SIG-M5 treated with dmso at 0.1 percent for 504 hours (cell line): ENCODE results near the gene NUP98.
A peak's percentile ranks its signal among the peaks of the same experiment; 100 is the strongest.

ENCODE experiments used
- DNase-seq: peaks from one replicate; lab custom pipeline; 2025; ENCODE audit not compliant: unreplicated experiment; lab: John Stamatoyannopoulos, UW

Gene NUP98

DNA sequence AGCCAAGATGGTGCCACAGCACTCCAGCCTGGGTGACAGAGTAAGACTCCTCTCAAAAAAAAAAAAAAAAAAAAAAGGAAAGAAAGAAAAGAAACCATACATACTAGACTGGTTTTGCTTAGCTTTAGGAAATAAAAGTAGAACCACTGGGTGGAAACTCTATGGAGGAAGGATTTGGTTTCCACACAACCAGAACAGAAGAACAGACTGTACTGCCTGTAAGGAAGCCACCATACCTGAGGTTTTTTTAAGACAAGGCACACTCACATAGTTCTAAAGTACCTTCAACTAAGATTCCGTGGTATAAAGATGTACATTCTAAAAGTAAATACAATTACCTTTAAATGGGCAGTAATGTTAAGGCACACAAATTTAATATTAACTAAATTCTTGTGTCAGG, 58.6 kb downstream of the NUP98 start:
- no peak for DNase-seq

GRCh38 chr11:3738241-3738640, 59.1 kb downstream of the NUP98 start:
- DNase-seq: no peak

DNA sequence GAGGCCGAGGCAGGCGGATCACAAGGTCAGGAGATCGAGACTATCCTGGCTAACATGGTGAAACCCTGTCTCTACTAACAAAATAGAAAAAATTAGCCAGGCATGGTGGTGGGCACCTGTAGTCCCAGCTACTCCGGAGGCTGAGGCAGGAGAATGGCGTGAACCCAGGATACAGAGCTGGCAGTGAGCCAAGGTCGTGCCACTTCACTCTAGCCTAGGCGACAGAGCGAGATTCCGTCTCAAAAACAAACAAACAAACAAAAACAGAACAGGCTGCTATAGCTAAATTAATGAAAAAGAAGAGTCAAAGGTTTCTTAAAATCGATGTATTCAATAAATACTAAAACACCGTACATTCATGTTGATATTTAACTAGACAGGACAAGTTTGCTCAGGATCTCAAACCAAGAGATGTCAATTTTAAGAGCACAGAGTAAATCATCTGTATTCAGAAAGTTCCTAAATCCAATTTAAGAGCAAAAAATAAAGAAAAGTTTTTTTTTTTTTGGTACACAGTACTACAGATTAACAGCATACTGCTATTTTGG, 59.9 kb downstream of the NUP98 start:
- no peak for DNase-seq

GRCh38 chr11:3736816-3737215, 60.5 kb downstream of the NUP98 start:
- DNase-seq: no peak

GRCh38 chr11:3735827-3736226, 61.5 kb downstream of the NUP98 start:
- no peak for DNase-seq

GRCh38 chr11:3732671-3733436, 64.5 kb downstream of the NUP98 start:
- DNase-seq: no peak

- DNase-seq: peak; percentile 77
These were observed 74.2 kb downstream of the NUP98 start for GRCh38 chr11:3723014-3723708.

DNA sequence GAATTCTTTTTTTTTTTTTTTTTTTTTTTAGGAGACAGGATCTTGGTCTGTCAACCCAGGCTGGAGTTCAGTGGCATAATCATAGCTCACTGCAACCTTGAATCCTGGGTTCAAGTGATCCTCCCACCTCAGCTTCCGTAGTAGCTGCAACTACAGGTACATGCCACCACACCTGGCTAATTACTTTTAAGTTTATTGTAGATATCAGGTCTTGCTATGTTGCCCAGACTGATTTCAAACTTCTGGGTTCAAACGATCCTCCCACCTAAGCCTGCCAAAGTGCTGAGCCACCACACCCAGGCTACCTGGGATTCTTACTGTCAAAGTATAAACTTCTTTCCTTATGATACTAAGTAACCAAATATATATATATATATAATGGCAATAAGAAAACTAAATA, 75.3 kb downstream of the NUP98 start:
- DNase-seq: no peak

DNA sequence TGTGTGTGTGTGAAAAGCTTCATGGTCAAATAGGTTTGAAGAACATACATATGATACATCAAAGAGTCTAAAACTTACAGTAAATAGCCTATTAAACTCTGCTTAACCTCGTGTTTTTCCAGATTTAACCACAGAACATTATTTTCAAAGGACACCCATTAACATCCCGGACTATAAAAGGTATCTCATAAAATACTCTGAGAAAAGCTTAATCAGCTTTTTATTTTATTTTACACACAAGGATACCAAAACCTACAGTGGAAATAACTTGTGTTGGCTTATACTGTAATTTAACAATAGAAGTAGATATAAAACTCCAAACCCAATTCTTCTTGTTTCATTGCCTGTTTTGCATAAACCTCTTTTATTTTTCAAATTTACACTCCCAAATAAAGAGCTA, 76.4 kb downstream of the NUP98 start:
- no peak for DNase-seq

- no peak for DNase-seq
These were observed 85.1 kb downstream of the NUP98 start for GRCh38 chr11:3712274-3712673.

- no peak for DNase-seq
These were observed 86.7 kb downstream of the NUP98 start for GRCh38 chr11:3710485-3711259.

- no peak for DNase-seq
These were observed 87.4 kb downstream of the NUP98 start for GRCh38 chr11:3709977-3710376.

DNA sequence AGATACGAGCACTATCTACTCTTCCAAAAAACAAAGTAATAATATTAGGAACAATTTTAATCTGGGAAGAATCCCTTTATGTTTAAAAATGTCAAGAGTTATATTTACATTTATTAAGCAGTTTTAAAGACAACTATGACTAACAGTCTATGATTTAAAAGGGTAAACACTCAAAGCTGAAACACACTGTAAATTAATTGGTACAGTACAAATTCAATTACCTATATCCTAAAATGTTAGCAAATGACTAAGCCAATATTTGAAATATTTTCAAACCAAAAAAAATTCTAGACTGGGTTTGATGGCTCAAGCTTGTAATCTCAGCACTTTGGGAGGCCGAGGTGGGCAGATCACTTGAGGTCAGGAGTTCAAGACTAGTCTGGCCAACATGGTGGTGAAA, 90.2 kb downstream of the NUP98 start:
- DNase-seq: no peak

- no peak for DNase-seq
These were observed 94.0 kb downstream of the NUP98 start for GRCh38 chr11:3703383-3703782.

- no peak for DNase-seq
These were observed 96.4 kb downstream of the NUP98 start for GRCh38 chr11:3700910-3701309.

DNA sequence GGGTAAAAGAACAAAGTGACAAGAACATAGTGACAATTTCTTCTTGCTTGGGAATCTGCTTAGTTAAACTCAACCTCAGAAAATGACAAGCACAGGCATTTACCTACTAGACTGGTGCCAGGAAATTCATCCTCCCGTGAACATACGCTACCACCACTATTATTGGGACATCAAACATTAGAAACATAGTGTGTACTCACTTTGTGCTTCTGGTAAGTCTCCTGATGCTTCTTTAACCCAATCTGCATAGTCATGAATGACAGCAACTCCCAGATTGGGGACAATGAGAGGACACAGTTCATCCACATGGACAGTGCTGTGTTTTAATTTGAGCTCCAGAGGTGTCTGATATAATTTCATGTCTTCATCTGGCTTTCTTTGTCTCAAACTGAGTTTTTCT, 96.9 kb downstream of the NUP98 start:
- DNase-seq: no peak

- no peak for DNase-seq
These were observed 110.6 kb downstream of the NUP98 start for GRCh38 chr11:3686751-3687150.

GRCh38 chr11:3685923-3686322, 111.4 kb downstream of the NUP98 start:
- DNase-seq: no peak

GRCh38 chr11:3684819-3685172, 112.6 kb downstream of the NUP98 start:
- no peak for DNase-seq

DNA sequence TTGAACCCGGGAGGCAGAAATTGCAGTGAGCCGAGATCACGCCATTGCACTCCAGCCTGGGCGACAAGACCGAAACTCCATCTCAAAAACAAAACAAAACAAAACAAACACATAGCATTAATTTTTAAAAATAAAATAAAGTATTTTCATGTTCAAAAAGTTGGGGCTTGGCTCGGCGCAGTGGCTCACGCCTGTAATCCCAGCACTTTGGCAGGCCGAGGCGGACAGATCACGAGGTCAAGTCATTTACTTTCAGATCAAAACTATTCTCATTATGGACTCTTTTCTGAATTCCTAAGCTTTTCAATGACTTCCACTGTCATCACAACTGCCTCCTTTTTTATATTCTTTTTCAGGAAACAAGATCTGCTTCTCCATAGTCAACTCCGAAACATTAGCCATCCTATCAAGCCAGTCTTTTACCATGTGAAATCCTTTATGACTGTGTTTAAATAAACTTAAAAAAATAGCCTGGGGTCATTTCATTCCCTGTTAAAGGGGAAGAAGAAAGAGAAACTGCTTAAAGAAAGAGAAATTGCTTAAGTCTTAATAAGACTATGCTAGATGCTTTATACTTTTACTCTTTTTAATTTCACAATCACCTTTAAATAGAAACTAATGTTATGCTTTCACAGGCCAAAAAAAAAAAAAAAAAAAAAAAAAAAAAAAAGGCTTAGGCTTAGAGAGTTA, 113.1 kb downstream of the NUP98 start:
- no peak for DNase-seq

DNA sequence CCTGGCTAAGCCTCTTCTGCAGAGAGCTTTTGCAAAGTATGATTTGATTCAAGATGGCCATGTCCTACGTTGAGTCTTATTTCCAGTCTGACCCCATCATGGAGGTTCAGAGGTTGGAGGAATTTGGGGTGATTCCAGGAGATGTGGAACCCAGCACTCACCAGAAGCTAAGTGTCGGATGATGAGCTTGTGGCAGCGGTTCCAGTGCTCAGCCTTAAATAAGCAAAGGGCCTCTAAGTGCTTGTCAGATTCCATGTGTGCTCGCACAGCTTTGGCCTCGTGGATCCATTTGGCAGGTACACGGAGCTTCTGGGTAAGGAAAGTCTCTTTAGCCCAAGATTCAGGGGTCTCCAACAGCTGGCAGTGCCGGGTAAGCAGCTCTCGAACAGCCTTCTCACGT, 114.3 kb downstream of the NUP98 start:
- DNase-seq: no peak
